HFF-Myc (cell line): Measurements from ENCODE around the gene ACHE.

Experiments used
- DNase-seq: peaks from one replicate; pipeline ENCODE4 v3.0.0-alpha.2; 2011; ENCODE audit warnings: low read depth; ENCODE audit errors: extremely low read depth
- H3K4me3 ChIP-seq: replicated peaks from 2 replicates; pipeline ENCODE4 v1.5.1; 2011; ENCODE audit warnings: low read depth, mild to moderate bottlenecking, control low read depth, low read length
- TF ChIP-seq, protein P1 (sequence below): IDR thresholded peaks from 2 replicates; pipeline ENCODE4 v1.5.1; 2012; ENCODE audit warnings: mild to moderate bottlenecking, low read depth, low read length, control low read depth; ENCODE audit errors: missing control alignments

The ACHE gene

DNA sequence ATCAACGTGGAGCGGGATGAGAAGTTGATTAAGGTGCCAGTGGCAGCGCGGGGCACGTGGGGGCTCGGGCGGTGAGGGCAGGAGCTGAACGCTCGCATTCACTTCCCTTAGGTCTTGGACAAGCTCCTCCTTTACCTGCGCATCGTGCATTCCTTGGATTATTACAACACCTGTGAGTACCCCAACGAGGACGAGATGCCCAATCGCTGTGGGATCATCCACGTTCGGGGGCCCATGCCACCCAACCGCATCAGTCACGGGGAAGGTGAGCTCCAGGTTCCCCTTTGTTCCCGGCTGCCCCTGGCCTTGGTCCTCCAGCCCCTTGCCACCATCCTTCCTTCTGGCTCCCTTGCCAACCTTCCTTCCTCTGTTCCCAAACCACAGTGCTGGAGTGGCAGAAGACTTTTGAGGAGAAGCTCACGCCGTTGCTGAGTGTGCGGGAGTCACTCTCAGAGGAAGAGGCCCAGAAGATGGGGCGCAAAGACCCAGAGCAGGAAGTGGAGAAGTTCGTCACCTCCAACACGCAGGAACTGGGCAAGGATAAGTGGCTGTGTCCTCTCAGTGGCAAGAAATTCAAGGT, 8.7 kb downstream of the ACHE start:
- no peak overlapping the region for H3K4me3 ChIP-seq
- no peak for DNase-seq
- TF ChIP-seq, protein P1, sequence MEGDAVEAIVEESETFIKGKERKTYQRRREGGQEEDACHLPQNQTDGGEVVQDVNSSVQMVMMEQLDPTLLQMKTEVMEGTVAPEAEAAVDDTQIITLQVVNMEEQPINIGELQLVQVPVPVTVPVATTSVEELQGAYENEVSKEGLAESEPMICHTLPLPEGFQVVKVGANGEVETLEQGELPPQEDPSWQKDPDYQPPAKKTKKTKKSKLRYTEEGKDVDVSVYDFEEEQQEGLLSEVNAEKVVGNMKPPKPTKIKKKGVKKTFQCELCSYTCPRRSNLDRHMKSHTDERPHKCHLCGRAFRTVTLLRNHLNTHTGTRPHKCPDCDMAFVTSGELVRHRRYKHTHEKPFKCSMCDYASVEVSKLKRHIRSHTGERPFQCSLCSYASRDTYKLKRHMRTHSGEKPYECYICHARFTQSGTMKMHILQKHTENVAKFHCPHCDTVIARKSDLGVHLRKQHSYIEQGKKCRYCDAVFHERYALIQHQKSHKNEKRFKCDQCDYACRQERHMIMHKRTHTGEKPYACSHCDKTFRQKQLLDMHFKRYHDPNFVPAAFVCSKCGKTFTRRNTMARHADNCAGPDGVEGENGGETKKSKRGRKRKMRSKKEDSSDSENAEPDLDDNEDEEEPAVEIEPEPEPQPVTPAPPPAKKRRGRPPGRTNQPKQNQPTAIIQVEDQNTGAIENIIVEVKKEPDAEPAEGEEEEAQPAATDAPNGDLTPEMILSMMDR, result no peak

DNA sequence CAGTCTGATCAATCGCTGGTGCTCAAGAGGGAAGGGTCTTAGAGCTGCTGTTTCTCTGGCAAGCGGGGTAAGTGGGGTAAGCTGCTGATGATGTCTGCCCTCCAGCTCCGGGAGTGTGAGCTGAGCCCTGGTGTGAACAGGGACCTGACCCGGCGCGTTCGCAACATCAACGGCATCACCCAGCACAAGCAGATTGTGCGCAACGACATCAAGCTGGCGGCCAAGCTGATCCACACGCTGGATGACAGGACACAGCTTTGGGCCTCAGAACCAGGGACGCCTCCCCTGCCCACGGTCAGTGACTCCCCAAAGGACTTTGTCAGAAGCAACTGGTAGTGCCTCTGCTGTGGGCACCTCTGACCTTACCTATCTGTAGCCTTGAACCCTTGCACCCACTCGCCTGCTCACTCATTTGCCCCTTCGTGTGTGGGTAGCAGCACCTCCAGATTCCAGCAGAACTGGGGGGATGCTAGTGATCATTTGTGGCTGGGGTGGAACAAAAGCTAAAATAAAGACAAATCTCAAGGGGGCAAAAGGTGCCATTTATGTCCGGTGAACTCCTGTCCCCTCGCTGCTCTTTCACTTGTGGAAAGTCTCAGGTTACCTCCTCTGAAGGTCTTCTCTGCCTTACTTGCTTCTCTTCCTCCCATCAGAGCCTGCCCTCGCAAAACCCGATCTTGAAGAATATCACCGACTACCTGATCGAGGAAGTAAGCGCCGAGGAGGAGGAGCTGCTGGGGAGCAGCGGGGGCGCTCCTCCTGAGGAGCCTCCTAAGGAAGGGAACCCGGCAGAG, 9.3 kb downstream of the ACHE start:
- no peak overlapping the region for H3K4me3 ChIP-seq
- DNase-seq, result no peak
- TF ChIP-seq, protein P1, result no peak

DNA sequence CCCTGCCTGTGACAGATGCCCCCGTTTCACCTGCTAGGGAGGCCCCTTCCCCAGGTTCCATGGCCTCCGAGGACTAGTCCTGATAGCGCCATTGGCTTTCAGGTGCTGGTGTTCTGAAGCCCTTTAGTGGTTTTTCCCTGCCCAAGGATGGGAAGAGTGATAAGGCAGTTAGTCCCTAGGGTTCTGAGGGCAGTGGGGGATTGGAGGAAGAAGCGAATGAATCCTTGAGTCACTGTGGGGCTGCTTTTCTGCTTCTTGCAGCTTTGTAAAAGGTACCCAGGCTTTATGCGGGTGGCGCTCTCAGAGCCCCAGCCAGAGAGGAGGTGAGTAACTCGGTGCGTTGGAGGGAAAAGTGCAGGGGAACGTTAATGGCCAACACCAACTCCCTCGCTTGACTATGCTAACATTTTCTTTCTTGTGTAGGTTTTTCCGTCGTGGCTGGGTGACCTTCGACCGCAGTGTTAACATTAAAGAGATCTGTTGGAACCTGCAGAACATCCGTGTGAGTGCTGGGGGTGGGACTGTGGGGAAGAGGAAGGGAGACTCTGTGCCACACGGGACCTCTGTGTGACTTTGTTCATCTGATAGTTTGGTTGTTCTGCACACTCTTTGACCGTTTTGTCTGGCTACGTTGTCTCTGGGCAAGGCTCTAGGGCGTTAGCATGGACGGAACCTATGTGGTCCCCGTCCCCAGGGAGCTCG, 10.1 kb downstream of the ACHE start:
- TF ChIP-seq, protein P1, result no peak
- DNase-seq, result no peak
- H3K4me3 ChIP-seq, result no peak overlapping the region

DNA sequence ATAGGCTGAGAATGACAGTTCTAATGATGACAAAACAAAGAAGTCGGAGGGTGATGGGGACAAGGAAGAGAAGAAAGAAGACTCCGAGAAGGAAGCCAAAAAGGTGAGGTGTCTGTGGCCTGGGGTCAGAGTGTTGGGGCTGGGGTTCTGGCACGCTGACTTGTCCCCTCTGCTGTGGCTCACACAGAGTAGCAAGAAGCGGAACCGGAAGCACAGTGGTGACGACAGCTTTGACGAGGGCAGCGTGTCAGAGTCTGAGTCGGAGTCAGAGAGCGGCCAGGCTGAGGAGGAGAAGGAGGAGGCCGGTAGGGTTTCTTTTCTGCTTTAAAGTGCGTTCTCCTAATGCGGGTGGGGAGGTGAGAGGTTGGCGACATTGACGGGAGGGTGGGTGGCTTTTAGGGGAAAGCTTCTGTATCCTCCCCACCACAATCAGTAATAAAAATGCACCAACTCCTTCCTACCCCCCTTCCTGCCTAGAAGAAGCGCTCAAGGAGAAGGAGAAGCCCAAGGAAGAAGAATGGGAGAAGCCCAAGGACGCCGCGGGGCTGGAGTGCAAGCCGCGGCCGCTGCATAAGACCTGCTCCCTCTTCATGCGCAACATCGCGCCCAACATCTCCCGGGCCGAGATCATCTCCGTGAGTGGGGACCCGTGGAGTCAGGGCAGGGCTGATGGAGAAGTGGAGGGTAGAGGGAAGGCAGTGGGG, 10.8 kb downstream of the ACHE start:
- no peak overlapping the region for H3K4me3 ChIP-seq
- TF ChIP-seq, protein P1, result no peak
- no peak for DNase-seq

DNA sequence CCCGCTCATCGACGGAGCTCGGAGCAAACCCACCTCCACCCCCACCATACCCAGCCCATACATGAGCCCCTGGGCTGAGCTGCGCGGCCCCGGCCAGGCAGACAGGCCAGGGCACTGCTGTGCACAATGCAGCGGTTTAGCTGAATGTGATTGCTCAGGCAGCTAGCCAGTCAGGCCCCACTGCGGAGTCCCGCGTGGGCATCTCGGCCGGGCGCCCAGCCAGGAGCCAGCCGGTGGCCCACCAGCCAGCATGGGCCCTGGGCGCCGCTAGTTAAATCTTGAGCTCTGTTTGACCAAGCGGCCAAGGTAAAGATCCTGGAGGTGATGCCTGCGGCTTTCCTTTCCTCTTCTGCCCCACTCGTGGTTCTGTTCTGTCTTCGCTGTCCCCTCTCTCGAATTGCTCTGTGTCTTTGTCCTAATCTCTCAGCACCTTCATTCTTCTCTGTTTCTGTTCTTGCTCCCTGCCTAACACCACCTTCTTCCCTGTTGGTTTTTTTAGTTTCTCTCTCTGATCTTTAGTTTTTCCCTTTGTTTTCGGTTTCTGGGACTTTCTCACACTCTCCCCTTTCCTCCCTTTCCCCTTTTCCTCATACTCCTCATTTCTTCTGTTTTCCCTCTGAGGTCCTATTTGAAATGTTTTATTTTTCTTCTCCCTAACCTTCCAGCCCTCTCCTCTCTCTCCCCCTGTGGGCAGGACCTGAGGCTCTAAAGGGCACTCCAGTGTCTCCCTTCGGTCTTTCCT, 12.7 kb downstream of the ACHE start:
- no peak for DNase-seq
- no peak overlapping the region for H3K4me3 ChIP-seq
- TF ChIP-seq, protein P1, result no peak

DNA sequence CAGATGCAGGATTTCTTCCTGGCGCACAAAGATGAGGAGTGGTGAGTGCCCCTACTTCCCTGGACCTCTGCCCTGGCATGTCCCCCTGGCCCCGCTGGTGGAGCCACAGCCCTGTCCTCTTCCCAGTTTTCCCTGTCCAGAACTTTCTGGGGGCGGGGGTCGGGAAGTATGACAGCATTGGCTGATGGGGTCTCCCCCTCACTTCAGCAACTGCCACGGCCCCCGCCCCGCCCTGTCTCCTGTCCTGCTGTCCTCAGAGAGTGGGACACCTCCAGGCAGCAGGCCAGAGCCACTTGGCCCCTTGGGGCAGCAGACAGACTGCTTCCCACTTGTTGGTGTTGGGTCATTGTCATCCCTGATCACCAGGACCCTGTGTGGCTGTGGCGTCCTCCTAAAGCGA, 13.5 kb downstream of the ACHE start:
- DNase-seq, result no peak
- H3K4me3 ChIP-seq, result no peak overlapping the region
- TF ChIP-seq, protein P1, result no peak
